HFFc6 (cell line): ENCODE data around the gene PRKAR1B. TPM values are rescaled to one million over a fixed set of nuclear protein-coding genes. Genes with fewer than 3 reads are reported as not detected.

Experiments
- DNase-seq: peaks from one replicate; pipeline ENCODE4 v3.0.0-alpha.2; 2018
- H3K27ac Mint-ChIP-seq: 2 replicates; pipeline ENCODE4 v1.8.0; 2020; ENCODE audit warnings: mild to moderate bottlenecking, mixed read lengths
- H3K27me3 Mint-ChIP-seq: 2 replicates; pipeline ENCODE4 v1.8.0; 2021; ENCODE audit warnings: mild to moderate bottlenecking, moderate library complexity, mixed read lengths; ENCODE audit not compliant: insufficient read depth
- H3K36me3 Mint-ChIP-seq: 2 replicates; pipeline ENCODE4 v1.8.0; 2021; ENCODE audit warnings: low read depth, mixed read lengths
- H3K4me1 Mint-ChIP-seq: 2 replicates; pipeline ENCODE4 v1.8.0; 2020; ENCODE audit warnings: low read depth, mixed read lengths
- H3K4me3 Mint-ChIP-seq: 2 replicates; pipeline ENCODE4 v1.8.0; 2020; ENCODE audit warnings: mild to moderate bottlenecking, moderate library complexity, mixed read lengths
- H3K9me3 Mint-ChIP-seq: 2 replicates; pipeline ENCODE4 v1.8.0; 2020; ENCODE audit warnings: mild to moderate bottlenecking, mixed read lengths
- total RNA-seq, 6 experiments: library from RNA; stranded (reverse); fragmentation: NEBNext Ultra II Directional; extraction: Animal tissue kit (Norgen Biotek cat#: 25700); gene quantifications; 2 replicates in 1 of 6; 3 replicates in 5 of 6; pipeline ENCODE4 v1.2.3, GENCODE V29; 2021
- TF ChIP-seq, protein P1 (sequence below): fragments of 200-600 bp; sonication (generic); IDR thresholded peaks from 2 replicates; pipeline ENCODE4 v1.5.0; 2021; ENCODE audit warnings: antibody characterized with exemption, mild to moderate bottlenecking

Gene PRKAR1B
- total RNA-seq, 6 experiments from 2014 or later, result 15.5 to 22.7 (median 17.1) TPM

GRCh38 chr7:670501-671390 is 56.3 kb downstream of the PRKAR1B start:
- DNase-seq, result no peak
- Mint-ChIP-seq H3K27me3 (no peaks in the 10 kb centered on the region; the same call in 1 of the 2 replicates), H3K4me3 (no peak overlapping the region), H3K4me1 (no peaks in the 10 kb centered on the region), H3K9me3 (peaks cover 14% of the 10 kb centered on the region), H3K27ac (no peak overlapping the region), H3K36me3 (peaks cover 25% of the 10 kb centered on the region)
- TF ChIP-seq, protein P1, sequence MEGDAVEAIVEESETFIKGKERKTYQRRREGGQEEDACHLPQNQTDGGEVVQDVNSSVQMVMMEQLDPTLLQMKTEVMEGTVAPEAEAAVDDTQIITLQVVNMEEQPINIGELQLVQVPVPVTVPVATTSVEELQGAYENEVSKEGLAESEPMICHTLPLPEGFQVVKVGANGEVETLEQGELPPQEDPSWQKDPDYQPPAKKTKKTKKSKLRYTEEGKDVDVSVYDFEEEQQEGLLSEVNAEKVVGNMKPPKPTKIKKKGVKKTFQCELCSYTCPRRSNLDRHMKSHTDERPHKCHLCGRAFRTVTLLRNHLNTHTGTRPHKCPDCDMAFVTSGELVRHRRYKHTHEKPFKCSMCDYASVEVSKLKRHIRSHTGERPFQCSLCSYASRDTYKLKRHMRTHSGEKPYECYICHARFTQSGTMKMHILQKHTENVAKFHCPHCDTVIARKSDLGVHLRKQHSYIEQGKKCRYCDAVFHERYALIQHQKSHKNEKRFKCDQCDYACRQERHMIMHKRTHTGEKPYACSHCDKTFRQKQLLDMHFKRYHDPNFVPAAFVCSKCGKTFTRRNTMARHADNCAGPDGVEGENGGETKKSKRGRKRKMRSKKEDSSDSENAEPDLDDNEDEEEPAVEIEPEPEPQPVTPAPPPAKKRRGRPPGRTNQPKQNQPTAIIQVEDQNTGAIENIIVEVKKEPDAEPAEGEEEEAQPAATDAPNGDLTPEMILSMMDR, result no peak

DNA sequence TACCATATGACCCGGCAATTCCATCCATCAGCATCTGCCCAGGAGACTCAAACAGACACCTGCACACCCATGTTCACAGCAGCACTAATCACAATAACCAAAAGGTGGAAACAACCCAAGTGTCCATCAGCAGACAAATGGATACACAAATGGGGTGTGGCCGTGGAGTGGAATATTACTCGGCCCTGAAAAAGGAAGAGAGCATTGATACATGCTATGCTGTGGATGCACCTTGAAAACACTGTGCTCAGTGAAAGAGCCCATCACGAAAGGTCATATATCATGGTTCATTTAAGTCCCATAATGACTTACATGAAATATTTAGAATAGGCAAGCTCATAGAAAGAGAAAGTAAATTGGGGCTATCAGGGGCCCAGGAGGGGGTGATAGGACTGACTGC is 58.1 kb downstream of the PRKAR1B start:
- H3K27ac Mint-ChIP-seq, result no peak overlapping the region
- no peak overlapping the region for H3K4me3 Mint-ChIP-seq
- no peaks in the 10 kb centered on the region for H3K27me3 Mint-ChIP-seq
- peaks cover 9% of the 10 kb centered on the region for H3K36me3 Mint-ChIP-seq
- DNase-seq, result no peak
- H3K4me1 Mint-ChIP-seq, result no peaks in the 10 kb centered on the region
- TF ChIP-seq, protein P1, result no peak
- peaks cover 7% of the 10 kb centered on the region for H3K9me3 Mint-ChIP-seq

DNA sequence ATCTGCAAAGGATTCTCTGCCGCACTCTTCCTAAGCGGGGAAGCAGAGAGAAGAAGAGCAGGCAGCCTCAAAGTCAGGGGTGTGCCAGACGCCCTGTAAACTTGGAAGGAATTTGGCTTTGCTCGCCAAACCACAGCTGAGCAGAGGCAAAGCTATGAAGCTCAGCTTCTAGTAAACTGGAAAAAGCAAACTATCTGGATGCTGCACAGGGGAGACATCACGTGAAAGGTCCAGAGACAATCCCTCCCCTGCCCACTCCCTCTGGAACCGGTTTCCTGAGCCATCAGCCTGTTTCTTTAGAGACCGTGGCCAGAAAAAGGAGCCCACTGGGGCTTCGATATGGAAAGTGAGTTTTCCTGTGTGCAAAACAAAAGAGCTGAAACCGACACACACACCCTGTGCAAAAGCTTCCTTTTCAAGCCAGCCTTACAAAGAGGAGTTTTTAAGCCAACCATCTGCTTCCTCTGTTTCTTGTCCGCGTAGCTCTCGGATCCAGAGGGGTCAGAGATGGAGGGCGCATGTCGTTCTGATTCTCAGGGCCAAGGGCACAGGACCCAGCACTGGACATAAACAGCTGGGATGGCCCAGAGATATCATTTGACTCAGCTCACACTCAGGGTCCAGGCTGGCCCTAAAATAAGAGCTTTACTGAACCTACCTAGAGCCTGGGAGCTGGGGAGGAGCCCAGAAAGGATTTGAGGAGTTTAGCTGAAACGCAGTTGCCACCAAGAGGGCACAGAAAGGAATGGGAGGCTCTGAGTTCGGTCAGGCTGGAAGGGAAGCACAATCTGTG is 58.7 kb downstream of the PRKAR1B start:
- Mint-ChIP-seq H3K36me3 (peaks cover 7% of the 10 kb centered on the region), H3K27me3 (no peaks in the 10 kb centered on the region), H3K4me3 (no peak overlapping the region), H3K27ac (peak overlapping the region; percentile 5; the same call in 1 of the 2 replicates), H3K4me1 (no peaks in the 10 kb centered on the region), H3K9me3 (peaks cover 5% of the 10 kb centered on the region; the same call in 1 of the 2 replicates)
- TF ChIP-seq, protein P1, result no peak
- peak; percentile 69 for DNase-seq

- Mint-ChIP-seq H3K27me3 (peaks cover 2% of the 10 kb centered on the region; the same call in 1 of the 2 replicates), H3K4me3 (no peak overlapping the region), H3K9me3 (peaks cover 5% of the 10 kb centered on the region; the same call in 1 of the 2 replicates), H3K27ac (no peak overlapping the region), H3K4me1 (no peaks in the 10 kb centered on the region), H3K36me3 (peaks cover 7% of the 10 kb centered on the region)
- TF ChIP-seq, protein P1, result no peak
- no peak for DNase-seq
Observed at GRCh38 chr7:666454-667292, 60.4 kb downstream of the PRKAR1B start.
